OCI-LY7 (cell line): ENCODE data around the gene HCFC2.

Experiments
- CTCF ChIP-seq: fragments of 200-600 bp; sonication (generic); conservative IDR thresholded peaks from 2 replicates; pipeline ENCODE4 v1.5.1; 2014; ENCODE audit warnings: mild to moderate bottlenecking, antibody characterized with exemption, low read length, moderate library complexity, mixed read lengths
- EZH2phosphoT487 ChIP-seq: fragments of 200-600 bp; sonication (generic); IDR thresholded peaks from 2 replicates; pipeline ENCODE4 v1.6.1; 2018; ENCODE audit warnings: low read depth, borderline replicate concordance, mild to moderate bottlenecking, mixed run types, antibody characterized with exemption, low read length, moderate library complexity, mixed read lengths

- TF ChIP-seq CTCF (peak; percentile 90), EZH2phosphoT487 (no peak)
These were observed 6.5 kb upstream of the HCFC2 start for GRCh38 chr12:104057771-104058197.
